NCI-H1694 (cell line): Measurements from ENCODE around the gene IL12A.

Experiments used
- DNase-seq: peaks from one replicate; lab custom pipeline; 2025; lab: John Stamatoyannopoulos, UW

Gene IL12A

GRCh38 chr3:159988617-159989271 is at the start of gene IL12A:
Gene IL12A (plus strand): TSS chr3:159988835.
- peak; percentile 19 for DNase-seq

- no peak for DNase-seq
Observed at GRCh38 chr3:159941038-159942000, 47.3 kb upstream of the IL12A start.

DNA sequence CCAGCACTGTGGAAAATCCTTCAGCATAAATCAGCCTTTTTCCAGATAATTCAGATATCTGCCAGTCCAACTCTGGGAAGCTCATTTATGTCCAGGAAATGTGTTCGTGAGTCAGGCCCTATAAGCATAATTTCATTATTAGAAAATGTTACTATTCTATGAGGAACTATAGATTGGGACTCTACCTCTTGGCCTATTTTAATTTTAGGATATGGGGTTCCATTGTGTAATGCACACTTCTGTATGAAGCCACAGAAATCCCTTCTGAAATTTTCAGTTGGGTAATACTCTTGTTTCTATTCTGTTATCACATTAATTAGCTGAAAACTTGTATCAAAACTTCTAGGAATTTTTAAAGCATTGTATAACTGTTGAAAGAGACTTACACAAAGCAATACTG is 43.9 kb upstream of the IL12A start:
- no peak for DNase-seq

GRCh38 chr3:159945930-159946329 is 42.7 kb upstream of the IL12A start:
- no peak for DNase-seq

GRCh38 chr3:159947220-159947619 is 41.4 kb upstream of the IL12A start:
- DNase-seq = no peak

DNA sequence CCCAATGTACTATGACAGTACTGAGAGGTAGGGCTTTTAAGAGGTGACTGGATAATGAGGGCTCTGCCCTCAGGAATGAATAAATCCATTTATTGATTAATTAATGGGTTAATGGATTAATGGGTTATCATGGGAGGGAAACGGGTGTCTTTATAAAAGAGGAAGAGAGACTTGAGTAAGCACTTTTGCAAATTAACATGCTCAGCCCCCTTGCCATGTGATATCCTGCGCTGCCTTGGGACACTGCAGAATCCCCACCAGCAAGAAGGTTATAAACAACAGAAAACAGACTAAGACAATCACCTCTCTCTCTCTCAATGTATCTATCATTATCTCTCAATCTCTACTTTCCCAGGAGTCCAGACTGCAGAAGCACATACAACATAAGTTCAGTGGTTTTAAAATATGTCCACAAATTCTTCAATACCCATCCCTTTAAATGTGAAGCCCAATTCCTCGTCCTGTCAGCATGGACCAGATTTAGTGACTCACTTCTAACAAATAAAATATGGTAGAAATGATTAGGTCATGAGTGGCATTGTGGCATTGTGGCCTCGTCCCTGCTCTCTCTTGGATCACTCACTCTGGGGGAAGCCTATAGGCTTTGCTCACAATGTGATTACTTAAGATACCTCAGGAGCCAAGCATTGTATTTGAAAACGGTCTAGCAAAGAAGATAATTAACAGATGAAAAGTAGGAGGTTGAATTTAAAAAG is 40.0 kb upstream of the IL12A start:
- DNase-seq = no peak

DNA sequence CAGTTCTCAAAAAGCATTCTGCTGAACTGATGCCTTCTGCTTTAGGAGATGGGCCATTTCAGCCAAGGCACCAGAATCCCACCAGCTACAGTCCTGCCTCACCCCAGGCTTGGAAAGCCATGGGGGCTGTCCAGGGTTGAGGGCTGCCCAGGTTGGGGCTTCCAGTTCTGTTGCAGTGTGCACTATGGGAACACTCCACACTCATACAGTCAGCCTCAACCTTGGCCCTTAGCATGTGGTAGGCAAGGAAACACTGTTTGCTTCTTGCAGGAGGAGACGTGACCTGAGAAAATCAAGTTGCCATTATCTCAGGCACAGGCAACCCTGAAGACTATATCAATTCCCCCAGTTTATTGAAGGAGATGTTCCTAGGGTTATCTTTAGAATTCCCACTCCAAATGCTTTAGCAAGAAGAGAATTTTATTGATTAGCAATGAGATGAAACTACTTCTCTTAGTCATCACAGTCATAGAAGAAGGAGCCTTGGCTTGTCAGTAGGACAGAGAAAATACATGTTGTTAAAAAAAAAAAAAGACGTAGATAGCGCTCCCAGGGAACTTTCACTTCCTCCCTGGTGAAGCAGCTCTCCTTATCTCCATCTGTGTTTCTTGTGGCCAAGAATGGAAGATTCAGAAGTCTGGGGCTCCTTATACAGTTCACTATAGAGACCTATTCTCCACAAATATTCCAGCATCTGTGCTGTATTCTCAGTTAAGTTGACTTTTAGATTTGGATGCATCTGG is 38.3 kb upstream of the IL12A start:
- DNase-seq = no peak

DNA sequence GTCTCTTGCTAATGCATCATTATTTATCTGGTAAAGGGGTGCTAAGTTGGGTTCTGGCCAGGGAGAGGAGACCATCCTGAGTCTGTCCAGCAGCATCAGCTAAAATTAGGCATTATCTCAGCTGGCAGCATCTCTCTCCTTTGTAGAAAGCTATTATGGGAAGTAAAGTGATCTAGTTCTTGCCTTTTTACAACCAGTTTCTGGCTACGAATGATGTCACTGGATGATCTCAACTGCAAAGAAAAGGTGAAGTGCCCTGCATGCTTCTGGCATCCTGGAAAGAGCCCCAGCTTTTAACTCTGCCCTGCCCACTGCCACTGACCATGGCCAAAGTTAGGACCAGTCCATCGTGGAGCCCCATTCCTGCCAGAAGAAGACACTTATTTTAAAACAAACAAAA is 37.1 kb upstream of the IL12A start:
- DNase-seq = no peak

GRCh38 chr3:159953325-159954085 is 35.1 kb upstream of the IL12A start:
- DNase-seq = no peak

DNA sequence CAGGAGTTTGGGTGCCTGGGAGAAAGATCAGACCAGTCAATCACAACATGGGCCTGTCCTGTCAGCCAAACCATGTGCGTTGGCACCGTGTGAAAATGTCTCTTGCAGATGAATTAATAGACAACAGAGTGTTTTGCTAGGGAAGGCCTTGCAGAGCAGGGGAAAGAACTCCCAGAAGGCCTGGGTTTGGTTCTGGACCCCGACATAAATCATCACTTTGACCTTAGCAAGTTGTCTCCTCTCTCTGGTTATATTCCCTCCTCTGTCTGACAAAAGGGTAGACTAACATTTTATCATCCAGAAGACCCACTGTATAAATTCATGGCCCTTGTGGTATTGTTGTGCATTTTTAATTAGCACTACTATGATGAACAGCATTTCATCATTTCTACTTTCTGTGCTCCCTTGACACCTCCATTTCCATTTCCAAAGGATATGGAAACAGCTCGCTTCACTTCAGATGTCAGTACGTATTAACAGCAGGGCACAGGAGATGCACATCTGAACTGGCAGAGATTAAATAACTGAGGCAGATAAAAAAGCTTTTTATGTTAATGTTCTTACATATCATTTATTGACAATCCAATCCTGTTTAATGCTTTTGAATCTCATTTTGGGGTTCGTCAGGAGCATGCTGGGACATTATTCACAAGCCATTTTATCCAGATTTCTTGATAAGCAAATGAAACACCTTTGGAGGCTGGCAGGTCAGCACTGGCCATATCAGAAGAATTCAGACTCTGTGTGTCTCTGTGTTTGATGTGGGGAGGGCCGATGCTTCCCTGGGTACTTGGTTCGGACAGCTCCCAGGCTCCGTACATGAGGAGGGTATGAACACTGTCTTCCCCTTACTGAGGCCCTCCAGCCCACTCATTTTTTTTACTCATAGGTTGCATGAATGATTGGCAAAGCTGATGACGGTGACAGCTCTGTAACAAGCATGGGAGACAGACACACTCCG is 28.2 kb upstream of the IL12A start:
- no peak for DNase-seq

DNA sequence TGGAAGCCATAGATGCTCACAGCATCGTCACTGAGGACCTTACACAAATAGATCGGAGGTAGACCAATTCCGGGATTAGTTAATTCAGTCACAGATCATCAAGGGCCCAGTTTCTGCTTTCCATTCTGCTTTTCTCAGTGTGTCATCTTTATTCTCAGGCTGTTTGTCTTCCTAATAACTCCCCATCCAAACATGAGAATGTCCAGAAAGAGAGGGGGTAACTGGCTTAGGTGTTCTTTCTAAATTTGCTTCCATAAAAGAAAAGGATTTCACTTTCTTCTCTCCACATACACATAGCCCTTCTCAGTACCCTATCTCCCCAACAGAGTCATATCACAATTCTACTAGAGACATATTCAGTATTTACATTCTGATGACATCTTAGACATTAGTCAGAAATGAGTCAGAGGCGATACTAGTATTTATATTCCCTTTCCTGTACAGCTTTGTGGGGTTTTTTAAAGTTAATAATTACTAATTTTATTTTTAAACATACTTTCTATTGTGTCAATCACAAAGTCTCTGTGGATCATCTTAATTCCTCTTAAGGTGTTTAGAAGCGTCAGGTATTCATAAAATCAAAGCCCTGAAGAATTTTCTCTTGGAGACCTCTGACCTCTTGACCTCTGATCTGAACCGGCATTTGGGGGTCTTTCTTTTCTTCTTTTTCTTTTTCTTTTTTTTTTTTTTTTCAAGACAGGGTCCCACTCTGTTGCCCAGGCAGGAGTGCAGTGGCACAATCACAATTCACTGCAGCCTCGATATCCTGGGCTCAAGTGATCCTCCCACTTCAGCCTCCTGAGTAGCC is 24.3 kb upstream of the IL12A start:
- DNase-seq = no peak

GRCh38 chr3:159971311-159971710 is 17.3 kb upstream of the IL12A start:
- no peak for DNase-seq

DNA sequence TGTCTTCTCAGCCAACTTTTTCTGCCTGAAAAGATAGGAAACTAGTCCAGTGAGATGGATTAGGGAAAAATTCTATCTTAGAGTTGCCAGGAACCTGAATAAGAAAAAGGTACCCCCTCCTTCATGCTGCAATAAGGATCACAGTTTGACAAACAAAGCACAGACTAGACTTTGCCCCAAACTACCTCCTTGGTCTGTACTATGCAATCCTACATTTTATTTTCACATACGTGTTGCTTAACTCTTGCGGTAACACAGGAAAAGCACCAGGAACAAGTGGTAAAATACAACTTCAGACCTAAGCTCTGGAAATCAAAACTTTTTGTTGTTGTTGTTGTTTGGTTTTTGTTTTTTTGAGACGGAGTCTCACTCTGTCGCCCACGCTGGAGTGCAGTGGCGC is 11.3 kb upstream of the IL12A start:
- no peak for DNase-seq

GRCh38 chr3:159978353-159978752 is 10.3 kb upstream of the IL12A start:
- no peak for DNase-seq

DNA sequence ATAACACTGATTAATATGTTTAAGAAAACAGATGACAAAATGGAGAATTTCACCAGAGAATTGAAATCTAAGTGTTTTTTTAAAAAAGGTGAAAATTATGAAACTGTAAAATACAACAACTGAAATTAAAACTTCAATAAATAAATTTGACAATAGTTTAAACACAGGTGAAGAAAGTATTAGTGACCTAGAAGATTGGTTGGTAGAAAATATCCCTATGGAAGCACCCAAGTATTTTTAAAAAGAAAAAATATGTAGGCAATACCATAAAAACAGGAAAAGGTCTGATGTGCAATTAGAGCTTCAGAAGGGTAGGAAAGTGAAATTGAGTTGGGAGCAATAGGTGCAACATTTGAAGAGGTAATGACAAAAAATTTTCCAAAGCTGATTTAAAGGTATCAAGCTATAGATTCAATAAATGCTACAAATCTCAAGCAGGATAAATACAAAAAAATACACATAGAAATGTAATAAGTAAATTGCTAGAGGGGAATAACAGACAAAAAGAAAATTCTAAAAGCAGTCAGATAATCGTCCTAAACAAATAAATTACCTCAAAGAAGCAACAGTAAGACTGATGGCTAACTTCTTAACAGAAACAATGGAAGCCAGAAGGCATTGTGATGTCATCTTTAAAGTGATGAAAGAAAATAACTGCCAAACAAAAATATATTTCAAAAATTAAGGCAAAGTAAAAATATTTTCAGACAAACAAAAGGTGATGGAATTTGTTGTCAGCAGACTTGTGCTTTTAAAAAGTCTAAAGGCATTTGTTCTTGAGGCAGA is 9.5 kb upstream of the IL12A start:
- DNase-seq = no peak

DNA sequence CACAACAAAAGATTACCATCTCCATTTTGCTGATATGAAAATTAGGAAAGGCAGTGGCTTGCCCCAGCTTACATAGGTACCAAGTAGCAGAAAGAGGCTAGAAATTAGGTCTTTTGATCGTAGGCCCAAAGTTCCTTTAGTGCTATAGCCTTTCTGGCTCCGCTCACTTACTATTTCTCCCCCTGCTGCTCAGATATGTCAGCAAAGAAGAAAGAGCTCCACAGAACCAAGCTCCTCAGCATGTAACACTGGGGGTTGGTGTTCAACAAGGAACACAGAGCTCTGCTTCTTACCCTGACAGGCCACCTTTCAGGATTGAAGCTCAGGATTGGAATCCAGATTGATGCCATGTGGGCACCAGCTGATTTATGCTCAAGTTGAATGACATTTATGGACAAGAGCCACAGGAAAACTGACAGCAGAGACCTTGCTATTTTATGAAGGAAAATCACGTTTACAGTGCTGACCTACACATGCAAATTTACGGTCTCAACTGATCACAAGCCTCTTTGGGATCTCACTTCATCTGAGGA is 6.1 kb upstream of the IL12A start:
- DNase-seq = no peak

GRCh38 chr3:159987291-159987711 is 1.3 kb upstream of the IL12A start:
- DNase-seq = no peak
